ENCODE data around the gene DRICH1.
A peak's percentile ranks its signal among the peaks of the same experiment; 100 is the strongest.
"Not testable (repeated sequence)": the region's sequence is repeated elsewhere in the genome, so short reads cannot be mapped to it uniquely, and the experiment has no call there.

The DRICH1 gene

DNA sequence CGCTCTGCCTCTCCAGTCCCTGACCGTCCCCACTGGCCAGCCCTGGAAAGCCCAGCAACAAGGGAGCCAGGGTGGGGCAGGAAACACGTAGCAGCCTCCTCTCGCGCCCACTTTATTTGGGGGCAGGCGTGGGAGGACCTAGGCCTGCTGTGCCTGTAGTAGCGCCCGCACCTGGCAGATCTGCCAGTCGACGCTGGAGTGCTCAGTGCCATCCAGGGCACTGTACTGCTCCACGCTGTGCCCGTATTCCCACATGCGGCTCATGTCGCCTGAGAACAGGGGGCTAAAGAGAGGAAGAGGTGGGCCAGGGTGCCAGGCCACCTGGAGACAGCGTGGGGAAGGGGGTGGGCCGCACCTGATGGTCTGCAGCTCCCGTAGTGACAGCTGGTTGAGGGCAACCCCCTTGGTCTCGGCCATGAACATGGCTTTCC, 17.0 kb upstream of the DRICH1 start:
- DNase-seq (ENCODE audit: low spot score): no peak

DNA sequence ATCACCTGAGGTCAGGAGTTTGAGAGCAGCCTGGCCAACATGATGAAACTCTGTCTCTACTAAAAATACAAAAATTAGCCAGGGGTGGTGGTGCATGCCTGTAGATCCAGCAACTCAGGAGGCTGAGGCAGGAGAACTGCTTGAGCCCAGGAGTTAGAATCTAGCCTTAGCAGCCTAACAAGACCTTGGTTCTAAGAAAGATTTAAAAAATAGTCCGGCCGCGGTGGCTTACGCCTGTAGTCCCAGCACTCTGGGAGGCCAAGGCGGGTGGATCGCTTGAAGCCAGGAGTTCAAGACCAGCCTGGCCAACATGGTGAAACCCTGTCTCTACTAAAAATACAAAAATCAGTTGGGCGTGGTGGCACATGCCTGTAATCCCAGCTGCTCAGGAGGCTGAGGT, 14.4 kb upstream of the DRICH1 start:
- not testable (repeated sequence) for DNase-seq (ENCODE audit: low spot score)

DNA sequence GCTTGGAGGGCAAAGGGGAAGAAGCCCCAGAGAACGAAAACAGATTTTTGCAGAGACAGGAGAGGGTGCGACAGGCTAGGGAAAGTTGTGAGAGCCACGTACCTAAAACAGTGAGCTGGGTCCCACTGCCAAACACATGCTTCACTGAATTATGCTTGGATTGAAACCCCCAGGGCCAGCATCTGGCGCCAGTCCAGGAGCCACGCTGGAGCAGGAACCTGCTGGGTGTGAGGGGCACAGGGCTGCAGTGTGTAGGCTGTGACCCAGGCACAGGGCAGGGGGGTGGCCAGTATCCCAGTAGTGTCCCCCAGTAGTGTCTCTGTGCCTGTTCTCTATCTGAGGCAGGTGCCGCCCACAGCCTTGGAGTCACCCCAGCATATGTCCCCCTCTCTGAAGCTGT, 8.1 kb upstream of the DRICH1 start:
- not testable (repeated sequence) for DNase-seq (ENCODE audit: low spot score)

DNA sequence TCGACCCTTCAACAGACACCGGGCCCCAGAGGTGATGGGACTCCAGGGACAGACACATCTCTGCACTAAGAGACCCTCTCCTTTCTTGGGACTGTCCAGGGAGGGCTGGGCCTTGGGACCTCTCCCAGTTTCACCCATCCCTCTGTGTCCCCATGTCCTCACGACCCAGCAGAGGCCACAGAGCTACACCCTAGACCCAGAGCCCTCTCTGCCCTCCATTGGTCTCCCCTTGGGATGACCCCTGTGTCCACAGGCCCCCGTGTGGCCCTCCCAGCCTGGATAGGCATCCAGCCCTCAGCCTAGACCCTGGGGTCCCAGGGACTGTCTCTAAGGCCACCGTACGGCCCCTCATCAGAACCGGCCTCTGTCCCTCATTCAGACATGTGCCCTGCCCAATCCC, 7.5 kb upstream of the DRICH1 start:
- no peak for DNase-seq (ENCODE audit: low spot score)

DNA sequence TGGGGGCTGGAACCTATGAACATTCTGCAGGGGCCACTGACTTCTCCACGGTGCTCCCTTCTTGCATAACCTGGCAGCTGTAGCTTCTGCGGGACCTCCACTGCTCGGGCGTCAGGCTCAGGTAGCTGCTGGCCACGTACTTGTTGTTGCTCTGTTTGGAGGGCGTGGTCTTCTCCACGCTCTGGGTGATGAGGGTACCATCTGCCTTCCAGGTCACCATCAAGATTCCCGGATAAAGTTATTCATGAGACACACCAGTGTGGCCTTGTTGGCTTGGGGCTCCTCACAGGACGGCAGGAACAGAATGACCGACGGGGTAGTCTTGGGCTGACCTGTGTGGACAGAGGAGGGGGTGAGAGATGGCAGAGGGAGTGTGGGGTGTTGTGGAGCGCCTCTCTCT, 6.5 kb upstream of the DRICH1 start:
- no peak for DNase-seq (ENCODE audit: low spot score)

DNA sequence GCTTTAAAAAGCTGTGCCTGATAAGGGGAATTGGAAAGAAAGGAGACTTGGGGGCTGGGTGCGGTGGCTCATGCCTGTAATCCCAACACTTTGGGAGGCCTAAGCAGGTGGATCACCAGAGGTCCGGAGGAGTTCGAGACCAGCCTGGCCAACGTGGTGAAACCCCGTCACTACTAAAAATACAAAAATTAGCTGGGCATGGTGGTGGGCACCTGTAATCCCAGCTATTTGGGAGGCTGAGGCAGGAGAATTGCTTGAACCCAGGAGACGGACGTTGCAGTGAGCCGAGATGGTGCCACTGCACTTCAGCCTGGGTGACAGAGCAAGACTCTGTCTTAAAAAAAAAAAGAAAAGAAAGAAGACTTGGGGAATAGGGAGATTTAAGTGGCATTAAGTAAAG, 3.2 kb upstream of the DRICH1 start:
- DNase-seq (ENCODE audit: low spot score): not testable (repeated sequence)

DNA sequence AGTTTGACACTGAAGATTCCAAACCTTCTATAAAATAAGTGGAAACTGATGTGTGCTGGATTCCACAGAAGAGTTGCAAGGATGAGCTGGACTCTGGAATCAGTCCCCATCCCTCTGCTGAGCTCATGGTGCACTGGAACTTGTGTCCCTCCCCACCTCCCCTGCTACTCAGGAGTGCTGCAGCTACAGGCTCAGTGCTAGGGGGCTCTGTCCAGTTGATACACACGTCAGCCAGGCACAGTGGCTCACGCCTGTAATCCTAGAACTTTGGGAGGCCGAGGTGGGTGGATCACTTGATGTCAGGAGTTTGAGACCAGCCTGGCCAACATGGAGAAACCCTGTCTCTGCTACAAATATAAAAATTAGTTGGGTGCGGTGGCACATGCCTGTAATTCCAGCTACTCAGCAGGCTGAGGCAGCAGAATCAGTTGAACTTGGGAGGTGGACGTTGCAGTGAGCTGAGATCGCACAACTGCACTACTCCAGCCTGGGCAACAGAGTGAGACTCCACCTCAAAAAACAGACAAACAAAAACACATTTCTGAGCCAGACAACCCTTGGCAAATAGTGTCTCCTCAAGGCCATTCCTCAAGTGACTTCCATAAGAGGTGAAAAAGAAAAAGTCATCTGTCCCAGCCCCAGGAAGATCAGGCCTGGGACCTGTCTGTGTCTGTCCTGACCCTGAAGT, 3.9 kb downstream of the DRICH1 start:
- DNase-seq (ENCODE audit: low spot score): not testable (repeated sequence)

DNA sequence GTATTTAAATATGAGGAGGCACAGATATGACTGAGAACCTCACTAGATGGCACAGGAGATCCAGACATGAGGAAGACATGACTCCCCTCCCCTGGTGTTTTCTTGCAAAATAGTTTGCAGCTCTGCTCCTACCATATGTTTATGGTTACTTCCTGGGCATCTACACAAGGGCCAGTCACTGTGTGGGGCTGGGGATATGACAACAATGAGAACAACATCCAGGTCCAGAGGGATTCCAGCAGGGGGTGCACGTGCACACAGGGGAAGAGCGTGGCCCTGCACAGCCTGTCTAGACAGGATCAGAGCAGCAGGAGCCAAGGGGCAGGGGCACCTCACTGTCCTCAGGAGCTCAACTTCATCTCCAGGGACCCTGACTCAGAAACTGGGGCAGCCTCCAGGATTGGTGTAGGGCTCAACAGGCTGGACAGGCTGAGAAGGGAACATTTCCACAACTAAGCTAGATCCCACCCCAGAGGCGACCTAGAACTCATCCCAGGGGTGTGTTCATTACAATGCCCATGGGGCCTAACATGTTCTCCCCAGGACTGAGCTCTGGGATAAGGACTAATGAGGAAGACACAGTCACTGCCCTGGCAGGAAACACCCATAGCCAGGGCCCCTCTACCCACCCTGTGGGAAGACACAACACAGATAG, 4.6 kb downstream of the DRICH1 start:
- peak; percentile 6 for DNase-seq (ENCODE audit: low spot score)

DNA sequence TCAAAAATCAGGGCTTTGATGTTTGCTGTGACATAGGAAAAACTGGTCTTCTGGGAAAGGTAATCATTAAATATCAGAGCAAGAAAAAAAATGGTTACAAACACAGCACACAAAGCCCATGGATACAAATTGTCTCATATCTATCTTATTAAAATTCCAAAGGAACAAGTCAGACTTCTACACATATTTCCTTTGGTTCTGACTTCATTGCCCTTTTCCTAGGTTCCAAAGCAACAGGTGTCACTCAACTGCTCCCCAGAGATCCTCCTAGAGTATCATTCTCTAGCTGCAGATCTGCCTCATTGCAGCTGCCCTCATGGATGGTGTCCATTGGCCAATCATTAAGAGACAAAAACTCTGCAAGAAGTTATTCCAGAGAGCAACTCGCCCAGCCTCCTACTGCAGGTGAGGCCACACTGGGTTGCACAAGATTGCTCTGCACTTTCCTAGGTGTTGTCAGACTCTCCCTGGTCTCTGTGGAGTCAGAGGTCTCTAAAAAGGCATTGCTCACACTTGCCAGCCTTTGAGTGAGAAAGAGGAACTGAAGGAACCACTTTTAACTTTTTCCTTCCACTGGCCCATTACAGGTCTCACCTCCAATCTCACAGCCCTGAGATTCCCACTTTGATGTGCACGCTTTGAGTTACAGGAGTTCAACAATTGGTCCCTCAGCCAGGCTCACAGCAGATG, 5.7 kb downstream of the DRICH1 start:
- DNase-seq (ENCODE audit: low spot score): no peak

DNA sequence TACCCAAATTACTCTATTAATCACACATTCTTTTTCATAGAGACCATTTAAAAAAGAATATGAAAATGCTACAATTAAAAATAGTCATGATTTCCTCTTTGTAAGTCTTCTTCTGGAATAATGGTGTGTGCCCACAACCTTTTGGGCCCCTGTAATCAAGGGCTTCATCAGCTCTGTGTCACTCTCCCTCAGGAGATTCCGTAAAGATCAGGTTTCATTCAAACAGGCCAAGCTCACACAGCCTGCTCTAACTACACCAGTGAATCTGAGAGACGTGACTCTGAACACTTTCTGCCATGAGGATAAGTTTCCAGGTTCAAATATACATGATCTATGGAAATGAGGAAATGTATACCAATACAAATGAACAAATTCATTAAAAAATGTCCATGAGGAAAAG, 9.5 kb downstream of the DRICH1 start:
- DNase-seq (ENCODE audit: low spot score): no peak

DNA sequence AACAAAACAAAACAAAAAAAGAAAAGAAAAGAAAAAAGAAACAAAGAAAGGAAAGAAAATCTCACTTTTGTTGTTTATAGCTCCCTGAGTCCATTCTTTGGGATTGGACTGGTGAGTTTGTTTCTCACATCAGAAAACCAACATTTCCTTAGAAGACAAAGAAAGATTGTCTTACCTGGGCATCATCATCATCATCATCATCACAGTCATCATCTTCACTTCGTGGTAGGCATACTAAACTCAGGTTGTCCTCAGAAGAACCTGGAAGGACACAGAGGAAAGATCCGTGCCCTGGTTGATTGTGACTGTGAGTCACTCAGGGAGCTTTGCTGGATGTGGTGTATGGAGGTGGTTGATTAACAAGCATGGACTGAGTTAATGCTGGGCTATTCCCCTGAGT, 10.2 kb downstream of the DRICH1 start:
- DNase-seq (ENCODE audit: low spot score): not testable (repeated sequence)

DNA sequence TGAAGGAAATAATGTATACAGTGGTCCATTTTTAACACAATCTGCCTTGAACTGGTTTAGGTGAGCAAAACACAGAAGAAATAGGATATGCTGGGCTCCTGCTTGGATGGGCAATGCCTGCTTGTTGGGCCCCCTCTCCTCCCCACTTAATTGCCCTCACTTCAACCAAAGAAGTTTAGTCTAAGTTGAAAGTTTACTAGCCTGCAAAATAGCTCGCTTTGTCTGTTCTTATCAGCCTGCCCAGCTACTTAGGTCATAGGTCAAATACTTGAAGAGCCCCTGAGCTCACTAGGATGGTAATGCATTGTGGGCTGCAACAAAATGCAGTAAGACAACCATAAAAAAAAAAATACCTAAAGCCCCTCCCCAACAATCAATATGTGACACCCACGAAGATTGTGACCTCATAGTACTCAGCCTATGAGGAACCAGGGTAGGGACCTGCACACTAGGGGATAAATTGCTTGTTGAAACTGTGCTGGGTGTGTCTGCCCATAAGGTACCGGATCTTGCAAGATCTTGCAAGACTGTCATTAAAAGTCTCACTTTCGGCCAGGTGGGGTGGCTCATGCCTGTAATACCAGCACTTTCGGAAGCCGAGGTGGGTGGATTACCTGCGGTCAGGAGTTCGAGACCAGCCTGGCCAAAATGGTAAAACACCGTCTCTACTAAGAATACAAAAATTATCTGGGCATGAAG, 10.9 kb downstream of the DRICH1 start:
- DNase-seq (ENCODE audit: low spot score): no peak

DNA sequence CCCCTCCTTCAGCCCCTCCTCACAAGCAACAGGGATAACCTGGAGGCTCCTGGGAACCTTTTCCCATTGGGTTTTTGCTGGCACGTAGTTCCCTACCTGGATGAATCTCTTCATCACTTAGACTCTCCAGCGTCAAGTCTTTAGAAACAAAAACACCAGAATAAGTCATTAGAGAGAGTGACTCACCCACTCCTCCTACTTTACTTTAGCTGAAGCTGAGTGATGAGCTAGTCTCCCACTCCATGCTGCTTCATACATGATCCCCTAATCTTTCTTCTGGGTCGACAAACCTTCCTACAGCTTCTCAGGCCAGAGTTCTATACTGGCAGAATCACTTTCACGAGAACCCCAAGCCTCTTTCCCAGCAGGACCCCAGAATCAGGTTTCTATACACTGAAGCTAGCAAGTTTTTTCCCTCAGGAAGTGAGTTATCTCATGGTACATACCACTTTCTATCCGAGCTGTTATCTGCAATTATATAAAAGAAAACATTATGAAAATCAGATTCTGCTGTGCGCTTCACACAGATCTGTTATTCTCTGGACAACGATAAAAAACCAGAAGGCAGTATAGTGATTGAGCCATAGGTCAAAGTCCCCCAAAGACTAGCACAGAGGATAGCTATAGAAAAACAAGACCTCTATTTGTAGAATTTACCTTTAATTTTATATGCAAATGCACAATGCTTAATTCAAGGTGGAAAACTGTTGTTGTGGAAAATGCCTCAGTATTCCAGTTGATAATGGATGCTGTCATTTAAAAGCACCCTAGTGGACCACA, 18.7 kb downstream of the DRICH1 start:
- DNase-seq (ENCODE audit: low spot score): no peak

DNA sequence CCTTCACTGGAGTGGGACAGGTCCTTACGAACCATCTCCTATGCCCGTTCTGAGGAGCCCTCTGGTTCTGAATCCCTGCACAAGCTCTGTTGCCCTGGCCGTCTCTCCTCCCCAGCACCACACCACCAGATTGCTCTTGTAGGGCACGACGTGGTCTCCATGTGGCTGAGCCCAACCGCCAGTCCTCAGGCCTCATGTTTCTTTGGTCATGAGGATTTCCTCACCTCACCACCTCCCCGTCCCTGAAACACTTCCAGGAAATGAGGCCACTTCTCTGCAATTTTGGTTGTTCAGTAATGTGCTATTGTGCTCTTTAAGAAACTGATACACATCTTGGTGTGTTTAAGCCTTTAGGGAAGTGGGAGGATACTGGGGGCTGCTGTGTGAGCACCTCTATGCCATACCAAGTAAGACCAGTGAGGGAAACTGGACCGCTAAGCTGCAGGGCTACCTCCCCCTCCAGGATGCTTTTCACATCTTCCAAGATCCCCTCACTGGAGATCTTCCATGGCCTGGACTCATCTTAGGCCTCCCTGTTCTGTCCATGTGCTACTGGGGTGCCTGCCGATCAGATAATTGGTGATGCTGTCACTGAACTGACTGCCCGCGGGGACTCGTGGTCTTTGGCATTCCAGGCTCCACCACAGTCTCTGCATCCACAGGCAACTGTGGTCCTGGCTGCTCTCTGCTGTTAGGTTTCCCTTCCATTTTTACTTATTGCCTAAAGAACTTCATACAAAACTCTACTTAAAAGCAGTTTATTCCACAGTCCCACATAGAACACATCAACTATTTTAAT, 21.9 kb downstream of the DRICH1 start:
- DNase-seq (ENCODE audit: low spot score): no peak

DNA sequence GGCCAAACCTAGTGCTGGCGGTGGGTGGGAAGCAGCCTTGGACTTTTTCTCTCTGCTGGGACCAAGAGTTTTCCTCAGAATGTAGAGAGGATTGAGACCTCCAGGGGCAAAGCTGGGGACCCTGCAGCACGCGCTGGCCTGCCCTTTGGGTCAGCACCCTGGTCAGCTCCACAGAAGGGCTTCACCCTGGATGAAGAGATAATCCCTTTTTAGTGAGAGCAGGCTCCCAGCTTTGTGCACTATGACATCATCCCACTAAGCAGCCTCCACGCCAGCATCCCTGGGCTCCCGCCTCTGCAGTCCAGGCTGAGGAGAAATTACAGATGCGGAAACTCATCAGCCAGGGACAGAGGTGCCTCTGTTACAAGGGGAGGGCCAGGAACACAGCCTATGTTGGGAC, 23.5 kb downstream of the DRICH1 start:
- no peak for DNase-seq (ENCODE audit: low spot score)

DNA sequence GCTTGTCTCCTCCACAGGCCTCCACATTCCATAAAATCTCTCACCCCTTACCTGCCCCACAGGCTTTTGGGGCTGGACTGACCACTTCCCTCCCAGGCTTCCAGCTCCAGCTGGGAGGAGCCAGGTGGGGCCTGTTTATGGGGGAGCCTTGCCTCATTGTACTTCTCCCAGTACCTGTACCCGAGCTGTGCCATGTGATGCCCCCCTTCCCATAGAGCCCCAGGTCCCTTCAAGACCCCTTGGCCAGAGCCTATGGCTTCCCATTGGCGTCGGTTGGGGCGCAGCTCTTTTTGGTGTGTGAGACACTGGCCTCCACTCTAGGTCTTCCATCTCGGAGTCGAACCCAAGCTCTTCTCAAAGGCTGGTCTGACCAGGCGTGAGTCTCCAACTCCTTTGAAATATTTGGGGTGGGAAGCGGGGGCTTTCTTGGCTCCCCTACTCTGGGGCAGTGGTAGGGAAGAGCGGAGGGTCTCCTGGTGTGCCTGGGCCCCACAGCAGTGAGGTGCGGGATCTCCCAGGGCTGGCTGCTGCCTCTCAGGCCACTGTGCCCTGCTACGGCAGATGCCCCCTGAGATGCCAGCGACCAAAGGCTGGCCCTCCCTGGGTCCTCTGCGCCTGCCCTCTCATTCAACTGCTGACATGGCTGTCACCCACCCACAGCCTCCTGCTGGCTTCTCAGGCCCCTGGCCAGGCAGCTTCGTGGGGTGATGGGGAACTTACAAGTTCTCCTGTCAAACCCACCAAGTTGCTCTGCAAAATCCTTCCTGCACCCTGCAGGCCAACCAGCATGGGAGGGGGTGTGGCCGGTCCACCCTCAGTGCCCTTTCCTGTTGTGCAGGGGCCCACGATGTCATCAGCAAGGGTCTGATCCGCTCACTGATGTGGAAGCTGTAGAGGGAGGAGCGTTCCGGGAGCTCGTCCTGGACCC, 25.7 kb downstream of the DRICH1 start:
- no peak for DNase-seq (ENCODE audit: low spot score)

DNA sequence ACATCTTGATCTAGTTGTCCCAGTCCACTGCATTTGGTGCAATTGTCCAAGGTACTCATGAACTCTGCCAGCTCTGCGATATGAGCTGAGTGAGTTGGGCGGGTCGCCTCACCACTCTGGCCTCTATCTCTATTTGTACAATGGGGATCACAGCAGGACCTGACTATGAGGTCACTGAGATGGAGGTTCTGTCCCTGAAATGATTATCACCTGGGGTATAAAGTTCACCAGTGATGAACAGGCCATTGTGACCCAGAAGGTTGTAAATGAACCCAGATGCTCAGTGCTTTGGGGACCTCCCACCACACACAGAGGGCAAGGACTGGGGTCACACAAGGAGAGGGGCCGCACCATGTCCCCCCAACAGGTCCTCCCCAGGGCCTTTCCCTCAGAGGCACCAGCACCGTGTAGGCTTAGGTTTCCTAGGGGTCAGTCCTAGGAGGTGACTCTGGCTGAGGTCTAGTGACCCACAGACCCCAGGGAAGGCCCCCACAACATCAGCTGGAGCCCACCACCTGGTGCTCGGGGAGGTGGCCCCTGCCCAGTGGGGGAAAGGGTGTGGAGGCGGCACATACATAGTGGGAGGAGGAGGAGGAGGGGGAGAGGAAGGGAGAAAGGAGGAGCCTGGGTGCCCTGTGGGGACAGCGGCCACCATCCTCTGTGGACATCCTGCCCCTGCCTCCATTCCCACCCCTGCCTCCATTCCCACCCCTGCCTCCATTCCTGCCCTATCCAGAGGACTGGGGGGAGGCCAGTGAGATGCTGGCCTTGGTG, 27.0 kb downstream of the DRICH1 start:
- DNase-seq (ENCODE audit: low spot score): no peak

DNA sequence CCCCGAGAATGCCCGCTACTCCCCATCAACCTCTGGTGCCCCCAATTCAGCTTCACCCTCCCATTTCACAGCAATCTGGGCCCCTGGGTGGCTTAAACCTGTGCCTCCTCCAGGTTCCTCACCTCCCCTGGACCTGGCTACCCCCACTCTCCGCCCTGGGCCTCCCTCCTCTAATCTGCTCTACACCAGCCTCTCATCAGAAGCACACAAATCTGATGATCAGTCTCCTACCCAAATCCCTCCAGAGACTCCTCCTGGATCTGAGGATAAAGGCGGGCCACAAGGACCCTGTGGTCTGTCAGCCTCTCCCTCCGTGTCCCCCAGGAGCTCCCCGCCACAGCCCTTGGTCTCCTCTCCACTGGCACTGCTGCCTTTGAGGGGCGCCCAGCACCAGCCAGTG, 28.9 kb downstream of the DRICH1 start:
- no peak for DNase-seq (ENCODE audit: low spot score)

All from globus pallidus (tissue), 1 donor.